GM19438 (cell line): ENCODE results near the gene IGF2R.

ENCODE experiments used
- ATAC-seq: cut with Tn5 transposase; IDR thresholded peaks from one replicate; pipeline ENCODE4 v1.9.1; 2021; ENCODE audit warnings: low read depth; ENCODE audit not compliant: unreplicated experiment

Gene IGF2R

DNA sequence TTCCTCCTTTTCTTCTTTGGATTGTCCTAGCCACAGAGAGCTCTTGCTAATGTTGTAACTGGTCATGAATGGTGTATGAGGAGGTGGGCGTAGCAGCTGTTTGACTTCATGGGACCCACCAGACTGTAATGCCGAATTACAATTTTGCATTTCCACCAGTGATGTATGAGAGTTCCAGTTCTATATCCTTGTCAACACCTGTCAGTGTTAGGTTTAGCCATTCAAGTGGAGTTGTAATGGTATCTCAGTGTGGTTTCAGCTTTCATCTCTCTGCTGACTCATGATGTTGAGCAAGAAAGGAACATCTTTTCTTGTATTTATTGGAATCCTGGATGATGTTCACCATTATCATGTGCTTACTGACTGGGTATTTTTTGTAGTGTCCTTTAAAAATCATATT is 5.1 kb downstream of the IGF2R start:
- peak; percentile 33 for ATAC-seq

DNA sequence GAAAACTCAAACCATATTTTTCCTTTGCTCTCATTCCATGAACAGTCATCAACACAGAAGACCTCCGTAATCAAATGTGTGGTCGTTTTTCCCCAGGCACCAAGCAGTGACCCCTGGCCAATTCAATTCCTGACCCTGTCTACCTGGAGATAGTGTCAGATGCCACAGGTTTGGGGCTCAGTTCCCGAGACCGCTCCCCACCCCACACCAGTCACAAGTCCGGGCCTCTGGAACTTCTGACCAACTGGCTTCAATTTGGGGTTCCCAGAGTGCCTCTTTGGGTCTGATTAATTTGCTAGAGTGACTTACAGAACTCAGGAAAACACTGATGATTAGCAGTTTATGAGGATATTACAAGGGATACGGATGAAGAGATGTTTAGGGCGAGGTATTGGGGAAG is 6.0 kb downstream of the IGF2R start:
- ATAC-seq, result no peak

DNA sequence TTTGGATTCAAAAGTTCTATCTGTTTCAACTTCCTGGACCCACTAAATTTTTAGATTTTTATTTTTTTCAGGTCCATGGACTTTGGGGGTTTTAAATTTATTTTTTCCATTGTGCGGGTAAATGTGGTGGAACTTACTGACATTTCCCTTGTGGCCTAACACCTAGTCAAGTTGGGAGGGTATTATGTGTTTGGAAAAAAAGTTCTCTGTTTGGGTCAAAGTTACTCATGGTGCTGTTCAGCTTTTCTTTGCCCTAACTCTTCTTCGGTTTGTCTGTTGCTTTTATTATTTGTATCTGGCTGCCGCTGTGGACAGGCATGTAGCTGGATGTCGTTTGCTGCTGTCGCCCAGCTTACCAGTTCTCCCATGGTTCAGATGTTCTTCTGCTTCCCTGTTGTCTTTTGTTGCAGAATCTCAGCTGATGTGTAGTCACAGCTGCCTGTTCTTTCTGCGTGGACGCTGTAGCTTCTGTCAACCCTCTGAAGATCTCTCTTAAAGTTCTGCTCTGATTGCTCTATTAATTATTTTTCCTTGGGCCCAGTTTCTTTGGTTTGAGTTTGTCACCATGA is 7.9 kb downstream of the IGF2R start:
- no peak for ATAC-seq

DNA sequence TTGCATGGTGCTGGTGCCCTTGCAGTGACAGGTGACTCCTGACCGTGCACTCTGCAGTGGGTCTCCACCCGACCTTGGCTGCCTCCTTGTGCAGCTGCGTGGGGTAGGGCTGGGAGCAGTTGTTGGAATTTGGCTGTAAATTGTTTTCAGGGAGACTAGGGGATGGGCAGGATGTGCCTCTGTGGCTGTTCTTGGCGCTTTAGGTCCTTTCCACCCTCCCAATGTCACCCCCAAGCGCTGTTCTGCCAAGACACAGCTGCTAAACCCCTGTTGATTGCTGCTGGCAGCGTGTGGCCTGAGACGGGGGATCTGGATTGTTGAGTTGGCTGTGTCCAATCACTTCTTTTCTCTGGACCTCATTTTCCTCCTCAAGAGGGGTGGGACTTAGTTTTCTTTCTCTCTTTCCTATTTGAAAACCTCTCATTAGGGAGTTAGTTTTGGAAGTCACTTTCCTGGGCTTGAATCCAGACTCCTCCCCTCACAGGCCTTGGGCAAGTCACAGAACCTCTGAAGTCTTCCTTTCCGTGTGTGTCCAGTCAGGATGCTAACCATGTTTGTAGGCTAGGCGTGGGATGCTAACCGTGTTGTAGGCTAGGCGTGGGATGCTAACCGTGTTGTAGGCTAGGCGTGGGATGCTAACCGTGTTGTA is 8.5 kb downstream of the IGF2R start:
- ATAC-seq, result no peak

DNA sequence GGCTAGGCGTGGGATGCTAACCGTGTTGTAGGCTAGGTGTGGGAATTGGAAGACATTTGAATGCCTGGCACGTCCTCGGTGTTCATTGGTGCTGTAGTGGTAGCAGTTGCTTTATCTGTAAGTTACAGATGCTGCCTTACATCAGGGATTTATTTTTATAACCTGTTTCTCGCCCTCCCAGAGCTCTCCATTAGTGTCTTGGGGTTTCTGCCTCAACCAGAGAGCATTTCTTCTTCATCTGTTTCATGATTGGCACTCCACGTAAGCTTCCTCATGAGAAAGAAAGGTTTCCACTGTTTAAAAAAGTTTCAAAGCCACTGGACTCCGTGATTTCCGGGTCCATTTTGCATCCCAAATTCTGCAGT is 9.0 kb downstream of the IGF2R start:
- ATAC-seq, result no peak

DNA sequence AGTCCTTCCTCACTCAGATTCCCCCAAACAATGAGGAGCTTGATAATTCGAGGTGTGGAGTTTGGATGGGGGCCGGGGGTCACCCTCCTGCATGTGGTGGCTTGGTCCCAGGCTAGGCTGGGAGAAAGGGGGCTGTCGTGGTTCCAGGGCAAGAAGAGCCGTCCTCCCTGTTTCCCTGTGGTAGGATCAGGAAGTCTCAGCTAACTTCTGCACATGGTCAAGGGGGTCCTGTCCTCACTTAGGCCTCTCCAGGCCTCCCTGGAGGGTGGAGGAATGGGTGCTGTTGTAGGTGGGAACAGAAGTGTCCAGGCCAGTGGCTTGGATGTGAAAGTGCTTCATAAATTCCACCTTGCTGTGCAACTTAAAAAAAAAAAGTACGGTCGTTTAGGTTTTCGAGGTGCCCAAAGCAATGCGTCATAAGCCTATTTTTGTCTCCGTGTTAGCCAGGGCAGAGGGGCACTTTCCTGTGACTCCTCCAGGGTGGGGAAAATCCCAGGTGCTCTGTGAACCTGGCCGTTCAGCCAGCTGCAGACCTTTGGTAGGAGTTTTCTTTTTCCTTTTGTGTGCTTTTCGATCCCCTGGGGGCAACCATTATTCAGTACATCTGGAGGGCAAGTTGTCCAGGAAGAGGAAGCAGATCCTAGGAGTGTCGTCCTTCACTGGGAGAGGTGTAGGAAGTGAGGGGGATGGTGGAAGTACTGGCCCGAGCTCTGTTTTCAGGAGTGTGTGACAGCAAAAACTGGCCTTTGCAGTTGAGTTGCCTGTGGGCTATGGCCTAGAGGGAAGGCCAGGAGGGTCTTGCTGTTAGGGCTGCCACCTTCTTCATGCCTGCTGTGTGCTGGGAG is 9.6 kb downstream of the IGF2R start:
- peak; percentile 8 for ATAC-seq

DNA sequence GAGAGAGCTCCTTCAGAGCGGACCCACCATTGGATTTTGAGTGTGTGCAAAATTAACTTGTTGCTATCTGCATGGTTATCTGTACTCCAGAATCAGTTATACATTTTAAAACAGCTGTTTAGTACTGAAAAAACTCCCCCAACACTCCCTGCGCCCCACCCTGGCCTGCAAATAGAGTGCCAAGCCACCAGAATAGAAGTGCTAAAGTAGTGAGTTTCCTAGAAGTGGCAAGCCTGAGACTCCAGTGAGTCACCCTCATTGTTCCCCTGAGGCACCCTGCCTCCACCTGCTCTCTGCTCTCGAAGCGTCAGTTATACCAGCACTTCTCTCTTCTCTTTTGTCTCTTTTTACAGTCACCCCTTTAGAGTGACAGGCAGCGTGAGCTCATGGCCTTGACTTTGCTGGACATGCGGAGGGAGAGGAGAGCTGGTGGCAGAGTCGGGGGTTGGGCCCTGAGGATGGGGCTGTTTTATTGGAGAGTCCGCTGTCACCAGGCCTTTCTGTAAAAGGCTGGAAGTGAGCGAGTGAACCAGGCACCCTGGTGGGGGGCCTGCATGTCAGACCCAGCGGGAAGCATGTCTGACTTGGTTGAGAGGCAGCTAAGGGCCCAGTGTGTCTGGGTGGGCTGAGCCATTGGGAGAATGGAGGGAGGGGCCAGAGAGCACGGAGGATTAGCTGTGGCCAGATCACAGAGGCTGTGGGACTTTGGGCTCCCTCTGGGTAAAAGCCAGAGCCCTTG is 10.4 kb downstream of the IGF2R start:
- peak; percentile 44 for ATAC-seq

DNA sequence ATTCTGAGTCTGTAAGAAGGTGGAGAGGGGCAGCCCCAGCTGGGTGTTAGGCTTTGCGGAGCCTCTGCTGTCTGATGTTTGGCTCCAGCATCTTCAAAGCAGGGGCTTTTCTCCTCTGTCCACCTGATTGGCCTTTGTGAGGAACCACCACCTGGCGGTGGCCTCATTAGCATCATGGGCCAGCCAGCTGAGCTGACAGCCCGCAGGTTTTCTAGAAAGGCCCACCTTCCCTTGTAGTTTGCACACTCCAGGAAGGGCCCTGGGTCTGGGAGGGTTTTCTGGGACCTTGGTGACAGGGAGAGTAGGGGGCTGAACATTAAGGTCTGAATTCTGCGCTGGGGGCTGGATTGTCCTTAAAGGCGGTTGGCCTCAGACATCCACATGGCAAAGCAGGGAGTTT is 11.6 kb downstream of the IGF2R start:
- no peak for ATAC-seq

DNA sequence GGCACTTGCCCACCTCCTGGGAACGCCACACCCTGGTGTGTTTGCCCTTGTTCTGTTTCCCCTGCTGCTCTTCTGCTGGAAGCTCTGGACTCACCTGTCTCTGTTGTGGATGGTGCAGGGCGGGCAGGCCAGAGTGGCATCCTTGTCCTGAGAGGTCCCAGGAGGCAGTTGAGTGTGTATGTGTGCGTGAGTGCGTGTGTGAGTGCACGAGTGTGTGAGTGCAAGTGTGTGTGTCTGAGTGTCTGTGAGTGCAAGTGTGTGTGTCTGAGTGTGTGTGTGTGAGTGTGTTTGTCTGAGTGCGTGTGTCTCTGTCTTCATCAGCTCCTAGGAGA is 12.2 kb downstream of the IGF2R start:
- no peak for ATAC-seq

DNA sequence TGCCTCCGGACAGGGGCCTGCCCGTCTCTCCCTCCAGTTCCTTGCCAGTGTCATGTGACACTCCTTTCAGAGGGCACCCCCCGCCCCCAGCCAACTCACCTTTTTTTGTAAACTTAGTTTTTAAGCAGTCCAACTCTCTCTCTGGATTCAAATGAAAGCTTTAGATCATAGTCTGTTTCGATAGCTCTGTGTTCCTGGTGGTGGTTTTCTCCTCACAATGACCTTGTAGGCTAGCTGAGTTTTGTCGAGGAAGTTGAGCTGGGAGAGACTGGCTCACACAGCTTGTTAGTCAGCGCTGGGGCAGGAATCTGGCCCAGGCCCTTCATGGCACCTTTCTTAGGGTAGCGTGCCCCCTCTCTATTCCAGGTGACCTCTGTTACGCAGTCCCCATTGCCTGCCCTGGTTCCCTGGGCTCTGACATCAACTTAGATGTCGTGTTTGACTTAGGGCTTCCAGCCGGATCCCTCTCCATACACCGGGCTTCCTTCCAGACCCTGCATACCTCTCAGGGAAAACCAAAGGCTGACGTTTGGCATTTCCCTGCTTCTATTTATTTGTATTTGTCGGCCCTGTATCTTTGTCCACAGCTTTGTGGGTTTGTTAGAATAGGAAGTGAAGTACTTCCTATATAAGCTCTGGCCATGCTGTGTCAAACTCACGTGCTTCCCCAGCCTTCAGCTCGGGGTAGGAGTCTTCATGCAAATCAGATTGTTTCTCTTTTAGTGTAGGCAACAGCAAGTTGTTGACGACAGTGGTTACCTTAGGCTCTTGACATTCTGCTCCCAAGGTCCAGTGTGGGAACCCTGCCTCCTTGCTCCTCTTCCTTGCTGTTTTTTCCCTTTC is 12.7 kb downstream of the IGF2R start:
- peak; percentile 52 for ATAC-seq

DNA sequence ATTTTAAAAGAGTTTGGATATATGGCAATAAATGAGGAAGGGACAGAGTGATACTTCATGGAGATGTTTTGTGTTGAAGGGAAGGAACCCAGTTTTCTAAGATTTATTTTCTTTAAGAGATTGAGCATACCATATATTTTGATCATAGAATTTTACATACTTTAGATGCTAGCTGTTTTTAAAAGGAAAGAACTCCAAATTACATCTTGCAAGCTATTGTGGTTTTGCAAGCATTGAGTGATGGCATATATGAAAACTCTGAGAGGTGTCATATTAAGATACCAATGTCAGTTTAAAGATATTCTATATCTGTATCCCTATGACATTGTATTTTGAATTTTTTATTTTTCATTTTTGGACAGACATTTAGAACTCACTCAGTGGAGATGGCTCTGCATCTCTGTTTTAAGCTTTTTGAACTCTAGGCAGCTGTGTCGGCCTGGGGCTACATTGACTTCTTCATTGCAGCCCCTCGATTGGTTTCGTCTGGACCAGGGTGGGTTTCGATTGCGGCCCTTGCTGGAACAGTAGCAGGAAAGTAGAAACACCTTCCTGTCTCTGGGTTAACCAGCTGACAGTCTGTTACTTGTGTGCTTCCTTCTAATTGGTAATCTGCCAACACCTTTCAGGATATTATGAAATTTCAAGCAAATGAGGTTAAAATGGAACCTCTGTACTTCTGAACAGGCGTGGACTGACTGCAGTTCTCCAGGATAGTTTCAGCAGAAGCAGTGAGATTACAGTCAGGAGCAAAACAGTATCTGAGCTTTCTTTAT is 14.0 kb downstream of the IGF2R start:
- peak; percentile 42 for ATAC-seq

DNA sequence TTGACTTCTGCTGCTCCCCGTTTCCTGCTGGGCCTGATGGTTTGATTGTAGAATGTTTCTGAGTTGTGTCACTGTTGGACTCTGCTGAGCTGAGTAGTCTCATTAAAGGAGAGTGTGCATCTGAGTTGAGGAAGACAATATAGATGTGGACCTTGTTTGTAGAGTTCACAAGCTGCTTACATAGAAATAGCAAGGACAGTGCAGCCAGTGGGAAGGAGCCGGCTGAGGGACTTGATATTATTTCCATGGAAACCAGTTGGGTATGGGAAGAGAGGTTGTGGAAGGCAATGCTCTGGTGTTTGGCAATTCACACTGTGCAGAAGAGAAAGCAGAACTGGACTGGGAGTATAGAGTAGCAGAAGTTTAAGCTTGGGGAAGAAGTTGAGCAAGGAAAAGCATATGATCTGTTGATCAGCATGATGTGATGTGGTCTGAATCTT is 14.8 kb downstream of the IGF2R start:
- ATAC-seq, result no peak

DNA sequence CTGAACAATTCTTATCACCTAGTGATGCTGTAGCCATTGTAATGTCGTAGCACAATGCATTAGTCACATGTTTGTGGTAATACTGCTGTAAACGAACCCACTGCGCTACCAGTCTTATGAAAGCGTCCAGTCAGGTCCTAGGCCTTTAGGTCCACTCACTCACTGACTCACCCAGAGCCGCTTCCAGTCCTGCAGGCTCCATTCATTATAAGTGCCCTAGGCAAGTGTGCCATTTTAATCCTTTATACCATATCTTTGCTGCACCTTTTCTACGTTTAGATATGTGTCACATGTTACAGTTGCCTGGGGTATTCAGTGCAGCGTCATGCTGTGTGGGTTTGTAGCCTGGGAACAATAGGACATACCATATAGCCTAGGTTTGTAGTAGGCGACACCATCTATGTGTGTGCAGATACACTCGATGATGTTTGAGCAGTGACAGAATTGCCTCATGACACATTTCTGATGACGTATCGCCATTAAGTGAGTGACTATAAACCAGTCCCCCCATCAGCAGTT is 15.4 kb downstream of the IGF2R start:
- ATAC-seq, result no peak

DNA sequence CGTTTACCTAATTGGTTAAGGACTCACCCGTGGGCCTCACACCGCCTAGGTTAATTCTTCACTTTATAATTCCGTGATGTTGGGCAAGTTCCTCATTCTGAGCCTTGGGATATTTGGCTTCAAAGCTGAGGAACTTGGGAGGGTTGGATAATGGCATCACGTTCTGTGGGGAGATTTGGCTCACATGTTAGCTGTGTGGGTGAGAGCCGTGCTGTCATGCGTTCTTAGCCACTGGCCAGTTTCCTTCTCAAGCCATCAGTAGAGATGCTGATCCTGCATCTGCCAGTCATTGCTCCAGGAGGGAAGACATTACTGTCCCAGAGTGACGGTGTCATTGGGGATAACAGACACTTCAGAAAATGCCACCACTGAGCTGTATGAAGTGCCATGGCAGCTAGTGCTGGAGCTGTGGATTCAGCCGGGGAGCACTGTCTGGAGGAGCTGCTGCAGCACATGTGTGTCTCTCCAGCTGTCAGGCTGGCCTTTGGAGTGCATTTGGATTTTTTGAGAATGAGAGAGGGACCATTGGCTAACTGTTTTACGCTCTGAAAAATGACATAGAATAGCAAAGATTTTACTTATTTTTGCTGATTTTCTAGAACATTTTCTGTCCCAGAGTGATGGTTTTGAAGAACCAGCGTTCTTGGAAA is 16.5 kb downstream of the IGF2R start:
- ATAC-seq, result no peak

DNA sequence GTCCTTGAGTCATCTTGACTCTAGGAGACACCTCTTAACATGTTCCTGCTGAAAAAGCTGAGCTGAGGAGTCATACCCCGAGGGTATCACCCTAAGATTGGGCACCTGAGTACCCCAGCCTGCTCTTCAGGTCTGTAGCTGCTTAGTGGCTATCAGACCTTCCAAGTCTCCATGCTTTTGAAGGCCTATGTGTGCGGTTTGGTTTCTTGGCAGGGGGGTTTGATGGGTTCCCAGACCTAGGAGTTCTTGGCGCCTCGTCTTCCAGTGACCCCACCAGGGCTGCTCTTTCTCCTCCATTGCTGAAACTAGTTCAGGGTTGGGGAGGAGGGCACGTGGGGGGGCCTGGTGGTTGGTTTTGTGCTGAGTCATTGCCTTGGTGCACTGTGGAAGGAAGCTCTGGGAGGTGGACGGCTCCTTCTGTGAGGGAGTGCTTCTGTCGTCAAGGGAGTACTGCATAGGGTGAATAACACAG is 20.1 kb downstream of the IGF2R start:
- no peak for ATAC-seq

DNA sequence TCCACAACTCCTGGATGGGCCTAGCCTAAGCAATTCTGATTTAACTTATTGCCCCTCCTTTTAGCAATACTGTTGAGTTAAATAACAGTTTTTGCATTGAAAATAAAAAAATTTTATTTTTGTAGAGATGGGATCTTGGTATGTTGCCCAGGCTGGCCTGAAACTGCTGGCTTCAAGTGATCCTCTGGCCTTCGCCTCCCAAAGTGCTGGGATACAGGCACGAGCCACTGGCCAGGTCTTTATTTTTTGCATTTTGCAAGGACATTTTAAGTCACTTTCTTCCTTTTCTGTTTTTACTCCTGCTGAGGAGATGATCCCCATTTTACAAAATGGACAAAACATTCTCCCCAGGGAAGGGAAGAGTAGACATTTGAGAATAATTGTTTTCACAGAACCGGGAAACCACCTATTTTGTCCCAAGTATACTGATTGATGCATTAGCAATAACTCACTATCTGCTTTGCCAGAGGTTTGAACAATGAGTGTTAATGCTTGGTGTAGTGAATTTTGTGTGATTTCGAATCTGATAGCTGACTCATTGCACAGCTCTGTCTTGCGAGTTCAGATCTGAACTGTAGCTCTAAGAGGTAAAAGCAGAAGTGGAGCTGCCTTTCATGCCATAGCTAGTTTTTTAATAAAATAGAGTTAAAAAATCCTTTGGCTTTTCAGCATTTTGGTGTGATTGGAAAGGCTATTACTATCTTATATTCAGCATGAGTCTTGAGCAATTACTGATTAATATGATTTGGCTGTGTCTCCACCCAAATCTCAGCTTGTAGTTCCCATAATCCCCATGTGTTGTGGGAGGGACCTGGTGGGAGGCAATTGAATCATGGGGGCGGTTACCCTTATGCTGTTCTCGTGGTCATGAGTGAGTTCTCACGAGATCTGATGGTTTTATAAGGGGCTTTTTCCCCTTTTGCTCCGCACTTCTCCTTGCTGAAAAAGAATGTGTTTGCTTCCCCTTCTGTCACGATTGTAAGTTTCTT is 20.9 kb downstream of the IGF2R start:
- no peak for ATAC-seq

DNA sequence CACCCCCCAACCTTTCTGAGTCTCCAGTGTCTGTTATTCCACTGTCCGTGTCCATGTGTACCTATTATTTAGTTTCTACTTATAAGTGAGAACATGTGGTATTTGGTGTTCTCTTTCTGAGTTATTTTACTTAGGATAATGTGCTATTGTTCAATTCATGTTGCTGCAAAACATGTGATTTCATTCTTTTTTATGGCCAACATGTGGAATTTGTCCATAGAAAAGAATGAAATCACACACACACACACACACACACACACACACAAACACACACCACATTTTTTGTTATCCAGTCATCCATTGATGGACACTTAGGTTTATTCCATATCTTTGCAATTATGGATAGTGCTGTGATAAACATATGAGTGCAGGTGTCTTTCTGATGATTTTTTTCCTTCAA is 23.5 kb downstream of the IGF2R start:
- no peak for ATAC-seq

DNA sequence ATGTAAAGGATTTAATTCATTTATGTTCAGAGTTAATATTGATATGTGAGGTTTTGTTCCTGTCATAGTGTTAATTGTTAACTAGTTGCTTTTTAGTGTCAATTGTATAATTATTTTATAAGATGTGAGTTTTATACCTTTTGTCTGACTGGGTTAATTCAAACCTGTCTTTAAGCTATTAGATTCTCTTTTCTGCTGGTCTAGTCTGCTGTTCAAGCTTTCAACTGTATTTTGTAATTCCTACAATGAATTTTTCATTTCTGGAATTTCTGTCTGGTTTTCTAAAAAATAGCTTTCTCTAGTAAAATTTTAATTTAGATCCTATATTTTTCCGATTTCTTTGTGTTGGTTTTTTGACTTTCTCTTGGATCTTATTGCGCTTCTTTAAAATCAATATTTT is 26.5 kb downstream of the IGF2R start:
- ATAC-seq, result no peak
